Measurements from ENCODE around the gene HSPG2.
A peak's percentile ranks its signal among the peaks of the same experiment; 100 is the strongest.
"Not testable (repeated sequence)": the region's sequence is repeated elsewhere in the genome, so short reads cannot be mapped to it uniquely, and the experiment has no call there.

HSPG2 gene

GRCh38 chr1:21781815-21782348, 155.2 kb downstream of the HSPG2 start:
- no peak for DNase-seq

GRCh38 chr1:21779613-21780521, 157.2 kb downstream of the HSPG2 start:
- DNase-seq, result peak; percentile 44 to 49

- no peak for DNase-seq
Observed at GRCh38 chr1:21778405-21778727, 158.7 kb downstream of the HSPG2 start.

- not testable (repeated sequence) for DNase-seq
Observed at GRCh38 chr1:21776925-21777324, 160.2 kb downstream of the HSPG2 start.

- DNase-seq, result no peak
Observed at GRCh38 chr1:21775985-21776562, 161.0 kb downstream of the HSPG2 start.

- no peak for DNase-seq
Observed at GRCh38 chr1:21775550-21775914, 161.6 kb downstream of the HSPG2 start.

GRCh38 chr1:21774835-21775549, 162.1 kb downstream of the HSPG2 start:
- DNase-seq, result no peak

GRCh38 chr1:21773585-21773984, 163.5 kb downstream of the HSPG2 start:
- no peak for DNase-seq

All from activated CD4-positive, alpha-beta T cell treated with anti-CD3 and anti-CD28 coated beads for 4 hours (primary cell).